Neural crest cell (in vitro differentiated cells): ENCODE results near the gene PADI3. TPM values are rescaled to one million over a fixed set of nuclear protein-coding genes. Genes with fewer than 3 reads are reported as not detected.

Source experiments
- DNase-seq: peaks from one replicate; pipeline ENCODE4 v3.0.0; 2021; ENCODE audit warnings: low read depth, mixed read lengths, low spot score
- H3K27ac Mint-ChIP-seq: one replicate; pipeline ENCODE4 v1.8.0; 2021; ENCODE audit warnings: mild to moderate bottlenecking, mixed read lengths; ENCODE audit not compliant: unreplicated experiment
- H3K27me3 Mint-ChIP-seq: 2 replicates; pipeline ENCODE4 v1.8.0; 2021; ENCODE audit warnings: low read depth, mild to moderate bottlenecking, mixed read lengths
- H3K36me3 Mint-ChIP-seq: 2 replicates; pipeline ENCODE4 v1.8.0; 2021; ENCODE audit warnings: low read depth, mild to moderate bottlenecking, mixed read lengths
- H3K4me1 Mint-ChIP-seq: 2 replicates; pipeline ENCODE4 v1.8.0; 2021; ENCODE audit warnings: mixed read lengths
- H3K4me3 Mint-ChIP-seq: one replicate; pipeline ENCODE4 v1.8.0; 2021; ENCODE audit warnings: mild to moderate bottlenecking, mixed read lengths
- H3K9me3 Mint-ChIP-seq: 2 replicates; pipeline ENCODE4 v1.8.0; 2021; ENCODE audit warnings: mixed read lengths
- total RNA-seq: library from RNA; stranded (reverse); gene quantifications from 2 replicates; pipeline ENCODE4 v1.2.1, GENCODE V29; 2021
- TF ChIP-seq, protein P1 (sequence below): fragments of 200-600 bp; sonication (generic); conservative IDR thresholded peaks from 2 replicates; pipeline ENCODE4 v1.5.0; 2021; ENCODE audit warnings: antibody characterized with exemption, mild to moderate bottlenecking

Gene PADI3
- total RNA-seq, 1 donor from 2014 or later: not detected

DNA sequence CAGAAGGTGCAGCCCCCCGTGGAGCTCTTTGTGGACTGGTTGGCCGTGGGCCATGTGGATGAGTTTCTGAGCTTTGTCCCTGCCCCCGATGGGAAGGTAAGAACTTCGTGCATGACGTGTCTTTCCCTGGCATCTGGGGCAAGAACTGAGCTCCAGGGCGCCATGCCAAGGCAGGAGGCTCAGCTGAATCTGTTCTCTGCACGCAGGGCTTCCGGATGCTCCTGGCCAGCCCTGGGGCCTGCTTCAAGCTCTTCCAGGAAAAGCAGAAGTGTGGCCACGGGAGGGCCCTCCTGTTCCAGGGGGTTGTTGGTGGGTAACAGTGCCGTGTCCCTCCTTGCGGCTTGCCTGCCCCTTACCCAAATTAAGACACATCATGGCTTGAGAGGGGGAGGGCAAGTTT, 27.7 kb downstream of the PADI3 start:
- Mint-ChIP-seq H3K4me3 (no peak overlapping the region), H3K27ac (no peak overlapping the region), H3K4me1 (peaks cover 8% of the 10 kb centered on the region), H3K9me3 (no peaks in the 10 kb centered on the region), H3K36me3 (no peaks in the 10 kb centered on the region), H3K27me3 (peaks cover 7% of the 10 kb centered on the region)
- no peak for DNase-seq
- TF ChIP-seq, protein P1, sequence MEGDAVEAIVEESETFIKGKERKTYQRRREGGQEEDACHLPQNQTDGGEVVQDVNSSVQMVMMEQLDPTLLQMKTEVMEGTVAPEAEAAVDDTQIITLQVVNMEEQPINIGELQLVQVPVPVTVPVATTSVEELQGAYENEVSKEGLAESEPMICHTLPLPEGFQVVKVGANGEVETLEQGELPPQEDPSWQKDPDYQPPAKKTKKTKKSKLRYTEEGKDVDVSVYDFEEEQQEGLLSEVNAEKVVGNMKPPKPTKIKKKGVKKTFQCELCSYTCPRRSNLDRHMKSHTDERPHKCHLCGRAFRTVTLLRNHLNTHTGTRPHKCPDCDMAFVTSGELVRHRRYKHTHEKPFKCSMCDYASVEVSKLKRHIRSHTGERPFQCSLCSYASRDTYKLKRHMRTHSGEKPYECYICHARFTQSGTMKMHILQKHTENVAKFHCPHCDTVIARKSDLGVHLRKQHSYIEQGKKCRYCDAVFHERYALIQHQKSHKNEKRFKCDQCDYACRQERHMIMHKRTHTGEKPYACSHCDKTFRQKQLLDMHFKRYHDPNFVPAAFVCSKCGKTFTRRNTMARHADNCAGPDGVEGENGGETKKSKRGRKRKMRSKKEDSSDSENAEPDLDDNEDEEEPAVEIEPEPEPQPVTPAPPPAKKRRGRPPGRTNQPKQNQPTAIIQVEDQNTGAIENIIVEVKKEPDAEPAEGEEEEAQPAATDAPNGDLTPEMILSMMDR: no peak

DNA sequence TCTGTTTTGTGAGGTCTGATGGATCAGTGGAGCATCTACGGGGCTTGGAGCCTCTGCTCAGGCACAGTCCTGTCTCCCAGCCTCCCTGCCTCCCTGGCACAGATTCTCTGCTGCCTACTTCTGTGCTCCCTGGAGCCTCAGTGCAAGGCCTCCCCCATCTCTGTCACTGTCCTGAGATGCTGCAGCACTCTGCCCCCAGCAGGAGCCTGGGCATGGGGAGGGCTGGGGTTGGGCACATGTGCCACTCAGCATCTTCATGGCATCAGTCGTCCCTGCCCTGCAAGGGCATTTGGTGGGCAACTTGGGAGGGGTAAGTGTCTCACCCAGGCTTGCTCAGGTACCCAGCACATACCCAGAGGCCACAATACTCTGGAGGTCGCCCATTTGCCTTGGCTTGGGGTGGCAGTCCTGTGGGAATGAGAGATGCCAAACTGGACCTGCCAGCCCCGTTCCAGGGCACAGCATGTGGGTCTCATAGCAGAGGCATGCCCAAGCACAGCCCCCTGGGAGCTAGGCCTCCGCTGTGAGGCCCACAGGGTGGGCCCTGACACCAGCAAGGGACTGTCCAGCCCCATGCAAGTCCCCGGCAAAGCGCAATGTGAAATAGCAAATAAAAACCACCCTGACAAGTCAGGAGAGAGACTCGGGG, 28.7 kb downstream of the PADI3 start:
- Mint-ChIP-seq H3K27me3 (peaks cover 7% of the 10 kb centered on the region), H3K4me3 (no peak overlapping the region), H3K9me3 (no peaks in the 10 kb centered on the region), H3K36me3 (no peaks in the 10 kb centered on the region), H3K27ac (no peak overlapping the region), H3K4me1 (peaks cover 8% of the 10 kb centered on the region)
- DNase-seq: no peak
- TF ChIP-seq, protein P1: no peak

DNA sequence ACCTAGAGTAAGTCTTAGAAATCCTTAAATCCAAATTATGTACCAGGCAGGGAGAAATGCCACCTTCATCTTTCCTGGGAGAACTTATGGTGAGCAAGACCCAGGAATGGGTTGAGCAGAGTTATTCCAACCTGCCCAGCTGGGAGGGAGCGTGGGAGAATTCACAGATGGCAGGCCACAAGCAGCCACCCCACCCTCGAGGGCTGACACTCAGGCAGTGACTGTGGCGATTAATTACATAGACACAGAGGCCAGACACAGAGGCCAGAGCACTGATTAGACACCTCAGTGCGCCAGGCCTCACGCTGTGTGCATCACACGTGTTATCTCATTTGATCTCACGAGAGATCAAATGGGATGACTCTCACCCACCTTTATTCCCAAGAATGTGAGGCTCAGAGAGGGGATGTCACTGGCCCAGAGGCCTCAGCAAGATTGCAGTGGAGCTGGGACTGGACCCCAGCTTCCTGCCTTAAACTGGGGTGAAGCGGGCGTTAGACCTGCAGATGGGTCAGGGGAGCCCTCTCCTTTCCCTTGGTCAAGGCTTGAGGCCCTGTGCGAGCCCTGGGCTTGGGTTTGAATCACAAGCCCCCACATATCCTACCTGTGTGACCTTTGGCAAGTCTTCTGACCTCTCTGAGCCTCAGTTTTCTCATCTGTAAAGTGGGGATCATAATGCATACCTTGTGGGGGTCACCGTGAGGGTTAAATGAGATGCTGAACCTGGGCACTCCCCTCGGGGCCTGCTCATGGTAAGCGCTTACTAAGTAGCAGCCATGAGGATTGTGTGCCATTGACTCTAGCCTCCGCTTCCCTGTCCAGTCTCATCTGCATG, 30.3 kb downstream of the PADI3 start:
- peaks cover 7% of the 10 kb centered on the region for H3K27me3 Mint-ChIP-seq
- peak overlapping the region; percentile 27 for H3K27ac Mint-ChIP-seq

DNA sequence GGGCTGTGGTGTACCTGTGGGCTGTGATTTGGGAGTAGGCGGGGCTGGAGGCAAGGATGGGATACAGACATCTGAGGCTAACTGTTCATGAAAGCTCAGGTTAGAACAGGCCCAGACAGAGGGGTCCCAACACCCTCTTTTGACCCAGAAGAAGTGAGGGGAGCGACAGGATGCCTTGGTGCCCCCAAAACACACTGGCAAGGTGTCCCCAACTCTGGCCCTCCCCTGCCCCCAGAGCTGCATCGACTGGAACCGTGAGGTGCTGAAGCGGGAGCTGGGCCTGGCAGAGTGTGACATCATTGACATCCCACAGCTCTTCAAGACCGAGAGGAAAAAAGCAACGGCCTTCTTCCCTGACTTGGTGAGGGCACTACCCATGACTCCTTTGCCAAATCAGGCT, 31.5 kb downstream of the PADI3 start:
- TF ChIP-seq, protein P1: no peak
- Mint-ChIP-seq H3K36me3 (no peaks in the 10 kb centered on the region), H3K9me3 (no peaks in the 10 kb centered on the region), H3K27ac (no peak overlapping the region), H3K4me3 (no peak overlapping the region), H3K4me1 (peaks cover 8% of the 10 kb centered on the region), H3K27me3 (peaks cover 2% of the 10 kb centered on the region)
- DNase-seq: no peak

More for the DNA sequence above, 30.3 kb downstream of the PADI3 start:
- DNase-seq: no peak
- Mint-ChIP-seq H3K9me3 (no peaks in the 10 kb centered on the region), H3K4me1 (peaks cover 8% of the 10 kb centered on the region), H3K36me3 (no peaks in the 10 kb centered on the region), H3K4me3 (no peak overlapping the region)
- TF ChIP-seq, protein P1: no peak

- Mint-ChIP-seq H3K9me3 (no peaks in the 10 kb centered on the region), H3K4me3 (no peak overlapping the region), H3K27me3 (no peaks in the 10 kb centered on the region), H3K4me1 (peaks cover 8% of the 10 kb centered on the region), H3K36me3 (no peaks in the 10 kb centered on the region), H3K27ac (no peak overlapping the region)
- TF ChIP-seq, protein P1: no peak
- no peak for DNase-seq
Observed at GRCh38 chr1:17280894-17281293, 32.0 kb downstream of the PADI3 start.
